ENCODE measurements around the gene MEGF10.

MEGF10 gene

GRCh38 chr5:127451096-127451495 lies 160.5 kb downstream of the MEGF10 start:
- no peak for DNase-seq

GRCh38 chr5:127452626-127453025 lies 162.0 kb downstream of the MEGF10 start:
- no peak for DNase-seq

- no peak for DNase-seq
Observed at GRCh38 chr5:127471211-127471610, 180.6 kb downstream of the MEGF10 start.

GRCh38 chr5:127472700-127473099 lies 182.1 kb downstream of the MEGF10 start:
- no peak for DNase-seq

GRCh38 chr5:127486471-127486870 lies 195.9 kb downstream of the MEGF10 start:
- no peak for DNase-seq

- peak; percentile 25 for DNase-seq
Observed at GRCh38 chr5:127492854-127493738, 202.5 kb downstream of the MEGF10 start.

- DNase-seq = no peak
Observed at GRCh38 chr5:127498548-127498947, 208.0 kb downstream of the MEGF10 start.

- peak; percentile 13 for DNase-seq
Observed at GRCh38 chr5:127505905-127506304, 215.3 kb downstream of the MEGF10 start.

GRCh38 chr5:127506616-127507015 lies 216.0 kb downstream of the MEGF10 start:
- DNase-seq = no peak

GRCh38 chr5:127508644-127509373 lies 218.2 kb downstream of the MEGF10 start:
- DNase-seq = no peak
